Stimulated activated CD8-positive, alpha-beta memory T cell treated with anti-CD3 and anti-CD28 coated beads, Interleukin-15, amount 100 ng/mL, for 24 hours (primary cell): ENCODE data around the gene TDP1.

ENCODE experiments used
- DNase-seq: peaks from one replicate; pipeline ENCODE4 v3.0.0-alpha.2; 2020; ENCODE audit warnings: low read depth

Gene TDP1

GRCh38 chr14:89955745-89956660 lies at the start of gene TDP1:
TDP1 (plus strand) TSS chr14:89955927; CDS start chr14:89963115, 7,188 bp downstream.
- DNase-seq = peak; percentile 95

- no peak for DNase-seq
Measured at GRCh38 chr14:89906000-89906399, 49.7 kb upstream of the TDP1 start.

GRCh38 chr14:89907655-89908054 lies 48.1 kb upstream of the TDP1 start:
- no peak for DNase-seq

GRCh38 chr14:89908712-89909450 lies 46.8 kb upstream of the TDP1 start:
- DNase-seq = no peak

GRCh38 chr14:89909586-89909985 lies 46.1 kb upstream of the TDP1 start:
- DNase-seq = no peak

- no peak for DNase-seq
Measured at GRCh38 chr14:89910691-89911009, 45.1 kb upstream of the TDP1 start.

- DNase-seq = no peak
Measured at GRCh38 chr14:89911010-89911919, 44.5 kb upstream of the TDP1 start.

GRCh38 chr14:89912221-89912620 lies 43.5 kb upstream of the TDP1 start:
- DNase-seq = no peak

- DNase-seq = no peak
Measured at GRCh38 chr14:89912667-89913211, 43.0 kb upstream of the TDP1 start.

GRCh38 chr14:89915114-89915878 lies 40.4 kb upstream of the TDP1 start:
- peak; percentile 19 for DNase-seq

- DNase-seq = no peak
Measured at GRCh38 chr14:89918721-89919120, 37.0 kb upstream of the TDP1 start.

- DNase-seq = no peak
Measured at GRCh38 chr14:89920056-89920455, 35.7 kb upstream of the TDP1 start.

- DNase-seq = no peak
Measured at GRCh38 chr14:89921346-89921745, 34.4 kb upstream of the TDP1 start.

GRCh38 chr14:89922031-89922907 lies 33.5 kb upstream of the TDP1 start:
- no peak for DNase-seq

- no peak for DNase-seq
Measured at GRCh38 chr14:89924268-89924667, 31.5 kb upstream of the TDP1 start.

- no peak for DNase-seq
Measured at GRCh38 chr14:89926694-89927093, 29.0 kb upstream of the TDP1 start.

GRCh38 chr14:89927186-89927865 lies 28.4 kb upstream of the TDP1 start:
- DNase-seq = no peak

GRCh38 chr14:89933002-89933401 lies 22.7 kb upstream of the TDP1 start:
- DNase-seq = no peak

- no peak for DNase-seq
Measured at GRCh38 chr14:89936654-89937185, 19.0 kb upstream of the TDP1 start.
